GM21515 (cell line): Measurements from ENCODE around the gene S100A4.
"Not testable (repeated sequence)": the region's sequence is repeated elsewhere in the genome, so short reads cannot be mapped to it uniquely, and the experiment has no call there.

Experiments used
- ATAC-seq: cut with Tn5 transposase; IDR thresholded peaks from one replicate; pipeline ENCODE4 v1.9.1; 2021; ENCODE audit not compliant: unreplicated experiment

S100A4 gene

DNA sequence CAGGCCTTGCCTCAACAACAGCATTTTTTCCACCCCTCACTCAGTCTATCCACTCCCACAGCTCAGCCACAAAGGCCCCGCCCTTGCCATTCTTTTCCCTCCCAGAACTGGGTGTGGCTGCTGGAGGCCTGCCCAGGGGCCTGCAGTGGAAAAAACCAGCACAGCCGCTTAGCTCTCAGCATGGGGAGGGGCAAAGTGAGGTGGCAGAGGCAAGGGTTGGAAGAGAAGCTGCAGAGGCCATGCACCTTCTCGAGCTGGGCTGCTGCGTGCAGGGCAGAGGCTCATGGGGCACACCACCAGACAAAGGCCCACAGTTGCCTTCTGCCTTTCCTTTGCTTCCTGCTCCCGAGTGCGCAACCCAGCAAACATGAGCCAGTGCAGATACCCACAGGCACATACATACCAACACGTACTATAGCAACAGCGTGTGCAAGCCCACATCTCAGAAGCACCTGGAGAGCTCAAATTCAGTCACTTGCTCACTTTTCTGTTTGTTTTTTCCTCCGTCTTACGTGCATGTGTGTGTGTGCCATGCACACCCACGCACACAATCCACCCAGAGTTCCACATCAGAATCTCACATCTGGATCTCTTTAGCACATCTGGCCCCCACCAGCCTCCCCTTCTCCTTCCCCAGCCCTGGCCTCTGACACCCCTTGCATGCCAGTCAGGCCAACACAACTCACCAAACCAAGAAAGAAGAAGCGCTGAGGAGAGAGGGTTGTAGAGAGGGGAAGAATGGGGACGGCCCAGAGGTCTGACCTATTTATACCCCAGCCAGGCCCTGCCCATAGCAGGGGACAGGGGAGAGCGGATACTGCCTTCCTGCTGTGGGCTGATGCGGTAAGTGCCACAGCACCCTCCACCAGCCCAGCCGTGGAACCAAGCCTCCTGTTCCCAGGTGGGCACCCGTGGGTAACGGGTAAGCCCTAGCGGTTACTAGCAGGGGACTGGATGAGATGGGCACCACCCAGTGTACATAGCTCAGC lies at the start of gene S100A4:
TSS of gene S100A4 (minus strand) at position 740 of the 989 bp plus-strand sequence. CDS start 1,012 bp downstream, outside the sequence.
- ATAC-seq: no peak

- ATAC-seq: no peak
These were observed 47.1 kb upstream of the S100A4 start for GRCh38 chr1:153592748-153593147.

- no peak for ATAC-seq
These were observed 42.9 kb upstream of the S100A4 start for GRCh38 chr1:153588482-153588881.

- ATAC-seq: not testable (repeated sequence)
These were observed 42.4 kb upstream of the S100A4 start for GRCh38 chr1:153588033-153588432.

- no peak for ATAC-seq
These were observed 41.7 kb upstream of the S100A4 start for GRCh38 chr1:153587314-153587713.

GRCh38 chr1:153586347-153586746 lies 40.7 kb upstream of the S100A4 start:
- ATAC-seq: no peak

- no peak for ATAC-seq
These were observed 39.4 kb upstream of the S100A4 start for GRCh38 chr1:153585006-153585405.

DNA sequence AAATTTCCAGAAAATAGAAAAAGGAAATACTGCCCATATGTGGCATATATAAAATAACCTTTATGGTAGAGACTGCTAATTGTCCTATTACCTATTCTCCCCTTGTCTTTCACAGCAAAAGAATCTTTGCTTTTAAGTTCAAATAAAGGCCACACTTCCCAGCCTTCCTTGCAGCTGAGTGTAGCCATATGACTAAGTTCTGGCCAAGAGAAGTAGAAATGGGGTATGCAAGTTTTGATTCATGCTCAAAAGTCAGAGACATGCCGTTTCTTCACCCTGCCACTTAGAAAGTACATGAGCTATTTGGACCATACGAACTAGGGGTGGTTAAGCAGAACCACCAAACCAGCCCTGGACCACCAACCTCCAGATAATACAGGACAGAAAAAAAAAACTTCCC lies 38.4 kb upstream of the S100A4 start:
- ATAC-seq: no peak

DNA sequence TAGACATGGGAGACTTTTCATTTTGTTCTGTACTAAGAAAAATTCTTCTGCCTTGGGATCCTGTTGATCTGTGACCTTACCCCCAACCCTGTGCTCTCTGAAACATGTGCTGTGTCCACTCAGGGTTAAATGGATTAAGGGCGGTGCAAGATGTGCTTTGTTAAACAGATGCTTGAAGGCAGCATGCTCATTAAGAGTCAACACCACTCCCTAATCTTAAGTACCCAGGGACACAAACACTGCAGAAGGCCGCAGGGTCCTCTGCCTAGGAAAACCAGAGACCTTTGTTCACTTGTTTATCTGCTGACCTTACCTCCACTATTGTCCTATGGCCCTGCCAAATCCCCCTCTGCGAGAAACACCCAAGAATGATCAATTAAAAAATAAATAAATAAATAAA lies 37.9 kb upstream of the S100A4 start:
- ATAC-seq: not testable (repeated sequence)

- not testable (repeated sequence) for ATAC-seq
These were observed 37.2 kb upstream of the S100A4 start for GRCh38 chr1:153582836-153583235.

GRCh38 chr1:153578936-153579335 lies 33.3 kb upstream of the S100A4 start:
- ATAC-seq: no peak

DNA sequence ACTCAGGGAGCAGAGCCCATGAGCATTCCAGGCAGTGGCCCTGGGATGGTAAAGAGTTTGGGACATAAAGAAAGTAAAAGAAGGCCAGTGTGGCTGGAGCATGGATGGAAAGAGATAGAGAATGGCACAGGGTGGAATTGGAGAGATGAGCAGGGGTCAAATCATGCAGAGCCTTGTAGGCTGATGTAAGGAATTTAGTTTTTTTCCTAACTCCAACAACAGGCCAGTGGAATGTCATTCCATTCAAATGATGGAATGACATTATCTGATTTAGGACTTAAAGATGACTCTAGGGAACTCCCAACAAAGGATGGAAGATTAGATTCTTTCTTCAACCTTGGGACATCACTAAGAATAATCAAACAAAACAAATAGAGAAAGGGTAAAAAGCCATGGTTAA lies 32.9 kb upstream of the S100A4 start:
- ATAC-seq: no peak

DNA sequence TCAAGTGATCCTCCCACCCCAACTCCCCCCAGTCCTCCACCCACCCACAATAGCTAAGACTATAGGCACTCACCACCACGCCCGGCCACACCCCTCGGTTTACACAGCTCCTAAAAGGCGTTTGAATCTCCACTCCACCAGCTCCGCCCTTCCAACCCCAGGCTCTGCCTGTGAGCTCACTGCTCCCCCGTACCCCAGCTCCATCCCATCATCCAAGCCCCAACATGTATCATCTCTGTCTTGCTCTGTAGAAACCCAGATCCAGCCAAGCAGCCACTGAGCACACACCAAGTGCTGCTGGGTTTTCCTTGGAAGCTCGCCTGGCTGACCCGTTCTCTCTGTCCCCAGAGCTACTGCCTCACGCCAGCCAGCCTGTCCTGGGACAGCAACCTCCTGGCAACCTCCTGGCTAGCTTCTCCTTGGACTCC lies 32.0 kb upstream of the S100A4 start:
- no peak for ATAC-seq

DNA sequence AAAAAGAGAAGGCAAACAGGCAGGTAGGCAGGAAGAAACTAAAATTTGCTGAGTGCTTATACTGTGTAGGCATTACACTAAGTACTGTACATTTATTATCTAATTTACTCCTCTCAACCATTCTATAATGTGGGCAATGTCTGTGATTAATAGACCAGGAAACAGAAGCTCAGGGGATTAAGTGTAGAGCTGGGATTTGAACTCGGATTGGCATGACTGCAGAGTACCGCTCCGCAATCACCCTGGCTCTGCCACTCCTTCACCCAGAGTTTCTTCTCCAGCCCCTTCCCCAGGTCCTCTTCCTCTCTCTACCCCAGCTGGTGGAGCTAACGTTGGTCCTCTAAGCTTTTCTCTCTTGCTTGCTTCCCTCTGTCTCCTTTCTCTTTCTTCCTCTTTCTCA lies 31.5 kb upstream of the S100A4 start:
- no peak for ATAC-seq

- ATAC-seq: not testable (repeated sequence)
These were observed 29.9 kb upstream of the S100A4 start for GRCh38 chr1:153575497-153575896.

DNA sequence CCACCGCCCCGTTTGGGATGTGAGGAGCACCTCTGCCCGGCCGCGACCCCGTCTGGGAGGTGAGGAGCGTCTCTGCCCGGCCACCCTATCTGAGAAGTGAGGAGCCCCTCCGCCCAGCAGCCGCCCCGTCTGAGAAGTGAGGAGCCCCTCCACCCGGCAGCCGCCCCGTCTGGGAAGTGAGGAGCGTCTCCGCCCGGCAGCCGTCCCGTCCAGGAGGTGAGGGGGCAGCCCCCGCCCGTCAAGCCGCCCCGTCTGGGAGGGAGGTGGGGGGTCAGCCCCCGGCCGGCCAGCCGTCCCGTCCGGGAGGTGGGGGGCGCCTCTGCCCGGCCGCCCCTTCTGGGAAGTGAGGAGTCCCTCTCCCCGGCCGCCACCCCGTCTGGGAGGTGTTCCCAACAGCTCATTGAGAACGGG lies 29.5 kb upstream of the S100A4 start:
- ATAC-seq: not testable (repeated sequence)

GRCh38 chr1:153573351-153573750 lies 27.7 kb upstream of the S100A4 start:
- no peak for ATAC-seq

DNA sequence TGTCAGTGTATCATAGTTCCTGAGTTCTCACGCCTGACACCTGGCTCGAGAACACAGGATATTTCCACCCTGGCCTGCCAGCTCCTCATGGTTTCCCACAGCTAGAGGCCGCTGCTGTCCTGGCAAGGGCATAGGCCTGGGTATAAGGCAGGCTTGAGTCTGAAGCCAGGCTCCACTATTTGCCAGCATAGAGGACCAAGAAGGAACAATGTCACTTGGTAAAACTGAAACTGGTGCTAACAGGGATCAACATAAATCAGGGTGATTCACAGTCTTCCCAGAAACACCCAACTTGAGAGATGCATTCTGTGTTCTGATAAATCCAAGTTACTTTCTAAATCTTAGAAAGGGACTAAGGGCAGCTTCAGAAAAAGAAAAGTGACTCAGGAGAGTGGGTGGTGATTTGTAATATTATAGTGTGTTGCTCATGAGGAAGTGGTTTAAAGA lies 27.0 kb upstream of the S100A4 start:
- no peak for ATAC-seq

DNA sequence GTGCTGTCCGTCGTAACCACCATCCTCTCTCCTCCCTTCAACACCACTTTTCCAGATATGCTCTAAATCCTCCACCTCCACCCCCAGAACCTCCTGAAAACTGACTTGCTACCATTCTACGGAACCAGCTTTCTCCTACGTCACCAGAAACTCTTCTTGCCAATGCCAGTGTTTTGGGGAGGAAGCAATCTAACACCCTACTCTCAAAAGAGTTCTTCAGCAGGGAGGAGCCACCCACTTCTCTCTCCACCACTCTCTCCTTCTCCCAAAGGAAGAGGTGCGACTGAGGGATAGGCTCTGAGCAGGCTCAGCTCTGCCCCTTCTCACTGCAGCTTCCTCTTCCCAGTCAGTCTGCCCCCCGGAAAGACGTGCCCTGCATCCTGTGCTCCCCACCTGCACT lies 26.1 kb upstream of the S100A4 start:
- ATAC-seq: no peak

- no peak for ATAC-seq
These were observed 25.3 kb upstream of the S100A4 start for GRCh38 chr1:153570874-153571273.

DNA sequence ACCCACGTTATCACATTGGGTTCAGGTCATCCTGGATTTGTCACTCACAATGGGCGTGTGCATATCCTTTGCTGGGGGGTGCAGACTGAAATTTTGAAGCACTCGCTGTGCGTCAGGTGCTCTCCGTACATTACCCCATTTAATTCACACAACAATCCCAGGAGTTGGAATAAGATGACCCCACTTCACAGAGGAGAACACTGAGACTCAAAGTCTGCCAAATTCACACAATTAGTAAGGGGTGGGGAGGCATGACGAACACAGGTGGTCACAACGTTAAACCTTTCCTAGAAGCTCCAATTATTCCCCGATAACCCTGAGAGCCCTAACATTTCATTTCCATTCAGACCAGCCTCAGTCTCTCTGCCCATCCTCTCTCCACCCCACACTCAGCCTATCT lies 23.9 kb upstream of the S100A4 start:
- no peak for ATAC-seq

- ATAC-seq: no peak
These were observed 22.9 kb upstream of the S100A4 start for GRCh38 chr1:153568367-153569099.
